Pancreas (tissue), 10 donors: ENCODE data around the gene BCAN. TPM values are rescaled to one million over a fixed set of nuclear protein-coding genes. Genes with fewer than 3 reads are reported as not detected.

Experiments
- ATAC-seq, 4 donors: fragments of 200-7000 bp; cut with Tn5 transposase; one replicate each; pipeline versions ENCODE4 v1.8.0 to v1.9.1; 2020; ENCODE audit warnings: mild to moderate bottlenecking in 4 of 4, moderate library complexity in 4 of 4
- DNase-seq, 6 donors: peaks; one replicate each; pipeline ENCODE4 v3.0.0-alpha.2; 2020
- FAIRE-seq: peaks from 2 replicates; lab custom pipeline; 2012; peaks lifted over from hg19 to GRCh38; lab: Jason Lieb, UNC
- H3K27ac ChIP-seq, 4 donors: fragments of 200-600 bp; sonication (generic); 1 replicate in 3 of 4; 2 replicates in 1 of 4; pipeline versions ENCODE4 v1.5.0 to v1.8.0; 2020
- H3K27me3 ChIP-seq, 4 donors: fragments of 200-600 bp; one replicate each; pipeline ENCODE4 v1.8.0; 2021
- H3K36me3 ChIP-seq, 3 donors: fragments of 200-600 bp; sonication (generic) in 1 of 3; one replicate each; pipeline versions ENCODE4 v1.5.0 to v1.8.0; 2020 to 2021
- H3K4me1 ChIP-seq, 3 donors: fragments of 200-600 bp; one replicate each; pipeline ENCODE4 v1.8.0; 2021
- H3K4me3 ChIP-seq, 4 donors: fragments of 200-600 bp; sonication (generic) in 2 of 4; one replicate each; pipeline versions ENCODE4 v1.5.0 to v1.8.0; 2020 to 2021
- H3K9me3 ChIP-seq, 4 donors: fragments of 200-600 bp; one replicate each; pipeline ENCODE4 v1.8.0; 2021
- WGBS, 2 donors: extraction: QIAGEN DNeasy Blood & Tissue Kit; methylation state at CpG; one replicate each; pipeline ENCODE4 v1.1.7; 2013; 5-methylcytosine and 5-hydroxymethylcytosine counted together
- intact Hi-C, 3 donors: fragments of 100-400 bp; cut with DNase I; formaldehyde crosslinking; loops; one replicate each; pipeline versions ENCODE4 v1.11.1 to v1.14.2; 2022
- polyA plus RNA-seq, 2 donors: library from polyadenylated mRNA; stranded (reverse); fragments of 200-250 nt; gene quantifications; one replicate each; pipeline ENCODE4 v1.2.3, GENCODE V29; 2013
- total RNA-seq, 6 donors: library from RNA; stranded (reverse); fragmentation: NEBNext Ultra II Directional in 4 of 6; extraction: Animal tissue kit (Norgen Biotek cat#: 25700) in 4 of 6; gene quantifications; one replicate each; pipeline versions ENCODE4 v1.2.1 to v1.2.4, GENCODE V29; 2021 to 2023
- TF ChIP-seq, protein P1 (sequence below), 4 donors: fragments of 200-600 bp; sonication (generic) in 3 of 4; IDR thresholded peaks; one replicate each; pipeline versions ENCODE4 v1.5.0 to v1.8.0; 2021; ENCODE audit warnings: antibody characterized with exemption in 4 of 4
- donor health status: healthy with polysubstance abuse.
- donor health status: DM: no; HTN: no; CAD: no; lungs with moderate emphysema.
- donor health status: DM: no; HTN: no; CAD: no.
- donor health status: control.
- donor health status: control.
- donor health status: Bipolar disorder and iron deficiency.
- donor health status: DM: yes; HTN: yes; CAD: no.
- donor health status: DM: no; HTN: no; CAD: no.
- donor health status: DM: no; HTN: no; CAD: no.
- donor health status: DM: yes; HTN: yes; CAD: no.

Gene BCAN
- total and polyA plus RNA-seq, 8 donors = 0.12 TPM; not detected in 7

GRCh38 chr1:156670359-156670758 is 28.4 kb downstream of the BCAN start:
- DNase-seq (peak in 1 of 6 donors; percentile 43), FAIRE-seq (no peak), ATAC-seq (no peak)
- H3K9me3 ChIP-seq = no peaks in the 10 kb centered on the region
- no peaks in the 10 kb centered on the region for H3K27me3 ChIP-seq
- TF ChIP-seq, protein P1, sequence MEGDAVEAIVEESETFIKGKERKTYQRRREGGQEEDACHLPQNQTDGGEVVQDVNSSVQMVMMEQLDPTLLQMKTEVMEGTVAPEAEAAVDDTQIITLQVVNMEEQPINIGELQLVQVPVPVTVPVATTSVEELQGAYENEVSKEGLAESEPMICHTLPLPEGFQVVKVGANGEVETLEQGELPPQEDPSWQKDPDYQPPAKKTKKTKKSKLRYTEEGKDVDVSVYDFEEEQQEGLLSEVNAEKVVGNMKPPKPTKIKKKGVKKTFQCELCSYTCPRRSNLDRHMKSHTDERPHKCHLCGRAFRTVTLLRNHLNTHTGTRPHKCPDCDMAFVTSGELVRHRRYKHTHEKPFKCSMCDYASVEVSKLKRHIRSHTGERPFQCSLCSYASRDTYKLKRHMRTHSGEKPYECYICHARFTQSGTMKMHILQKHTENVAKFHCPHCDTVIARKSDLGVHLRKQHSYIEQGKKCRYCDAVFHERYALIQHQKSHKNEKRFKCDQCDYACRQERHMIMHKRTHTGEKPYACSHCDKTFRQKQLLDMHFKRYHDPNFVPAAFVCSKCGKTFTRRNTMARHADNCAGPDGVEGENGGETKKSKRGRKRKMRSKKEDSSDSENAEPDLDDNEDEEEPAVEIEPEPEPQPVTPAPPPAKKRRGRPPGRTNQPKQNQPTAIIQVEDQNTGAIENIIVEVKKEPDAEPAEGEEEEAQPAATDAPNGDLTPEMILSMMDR (IDR thresholded peaks at IDR 0.05) = no peak
- 68% methylated on average over 5 to 6 of the region's 6 CpGs for WGBS, 2 donors
- H3K27ac ChIP-seq = no peak overlapping the region
- H3K4me3 ChIP-seq = no peak overlapping the region
- intact Hi-C loops = no loop called here
- no peaks in the 10 kb centered on the region for H3K36me3 ChIP-seq
- H3K4me1 ChIP-seq = no peaks in the 10 kb centered on the region

- intact Hi-C loops = no loop called here
- DNase-seq = peak in 1 of 6 donors; percentile 33
- Histone ChIP-seq H3K4me3 (no peak overlapping the region), H3K36me3 (no peaks in the 10 kb centered on the region), H3K27me3 (no peaks in the 10 kb centered on the region), H3K27ac (no peak overlapping the region), H3K4me1 (no peaks in the 10 kb centered on the region), H3K9me3 (no peaks in the 10 kb centered on the region)
- 60 to 62% methylated on average over 4 of the region's 4 CpGs for WGBS, 2 donors
- FAIRE-seq = no peak
- TF ChIP-seq, protein P1 (IDR thresholded peaks at IDR 0.05) = no peak
- no peak for ATAC-seq
Observed at GRCh38 chr1:156670791-156671190, 28.9 kb downstream of the BCAN start.

- H3K9me3 ChIP-seq = no peaks in the 10 kb centered on the region
- intact Hi-C loops = no loop called here
- DNase-seq = no peak
- no peak for ATAC-seq
- no peak overlapping the region for H3K27ac ChIP-seq
- TF ChIP-seq, protein P1 (IDR thresholded peaks at IDR 0.05) = no peak
- H3K4me3 ChIP-seq = no peak overlapping the region
- no peak for FAIRE-seq
- H3K27me3 ChIP-seq = peaks cover 0 to 2% (median 0%) of the 10 kb centered on the region in 4 donors
- H3K36me3 ChIP-seq = no peaks in the 10 kb centered on the region
- WGBS, 2 donors = 74 to 88% methylated on average over 2 of the region's 2 CpGs
- no peaks in the 10 kb centered on the region for H3K4me1 ChIP-seq
Observed at GRCh38 chr1:156671804-156672203, 29.9 kb downstream of the BCAN start.

DNA sequence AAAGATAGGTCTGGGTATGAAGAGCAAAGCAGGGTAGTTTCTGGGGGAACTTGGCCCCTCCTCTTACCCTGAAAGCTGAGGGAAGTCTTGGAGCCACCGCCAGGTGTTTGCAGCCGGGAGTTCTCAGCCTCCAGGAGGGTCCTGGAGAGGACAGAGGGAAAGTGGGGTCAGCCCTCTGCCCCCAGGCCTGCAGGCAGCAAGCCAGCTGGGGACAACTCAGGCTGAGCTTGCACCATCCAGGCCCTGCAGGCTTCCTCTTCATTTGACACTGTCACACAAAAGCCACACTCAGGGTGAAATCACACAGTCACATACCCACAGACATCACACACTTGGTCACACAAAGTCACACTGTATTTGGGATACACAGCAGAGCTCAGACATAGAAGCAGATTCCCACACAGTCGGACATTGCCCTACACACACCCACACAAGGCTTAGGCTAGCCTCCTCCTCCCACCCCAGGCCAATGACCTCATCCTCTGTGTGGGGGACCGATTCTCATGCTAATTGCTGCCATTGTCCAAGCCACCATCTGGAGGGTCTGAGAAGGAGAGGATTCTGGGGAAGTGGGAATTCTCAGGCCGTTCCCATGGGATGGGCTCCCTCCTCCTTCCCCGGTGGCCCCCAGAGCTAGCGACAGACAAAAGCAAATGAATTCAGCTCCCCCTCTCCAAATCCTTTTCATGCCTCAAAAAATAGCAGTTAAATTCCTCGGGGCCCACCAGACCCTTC is 31.6 kb downstream of the BCAN start:
- Histone ChIP-seq H3K27ac (no peak overlapping the region), H3K27me3 (peaks cover 0 to 11% (median under 1%) of the 10 kb centered on the region in 4 donors)
- no peak for FAIRE-seq

More for the DNA sequence above, 31.6 kb downstream of the BCAN start:
- 49 to 56% methylated on average over 8 of the region's 8 CpGs for WGBS, 2 donors
- TF ChIP-seq, protein P1 (IDR thresholded peaks at IDR 0.05) = no peak
- ATAC-seq (no peak), DNase-seq (no peak)
- no peaks in the 10 kb centered on the region for H3K9me3 ChIP-seq
- no peaks in the 10 kb centered on the region for H3K4me1 ChIP-seq
- H3K36me3 ChIP-seq = no peaks in the 10 kb centered on the region
- intact Hi-C loops = no loop called here
- no peak overlapping the region for H3K4me3 ChIP-seq
